CD4-positive, alpha-beta T cell (primary cell): Measurements from ENCODE around the gene LKAAEAR1. TPM values are rescaled to one million over a fixed set of nuclear protein-coding genes. Genes with fewer than 3 reads are reported as not detected.

Source experiments
- ATAC-seq: fragments of 200-7000 bp; cut with Tn5 transposase; one replicate; pipeline ENCODE4 v1.10.0; 2022; ENCODE audit warnings: mild to moderate bottlenecking; ENCODE audit not compliant: poor library complexity
- CTCF ChIA-PET: fragments of 350-600 bp; sonication (Branson Sonifier 250); formaldehyde crosslinking; loops from one replicate; lab custom pipeline; 2021; ENCODE audit warnings: antibody characterized with exemption, inconsistent platforms; lab: Charles Lee
- POLR2A ChIA-PET: fragments of 350-600 bp; sonication (Branson Sonifier 250); formaldehyde crosslinking; loops from one replicate; lab custom pipeline; 2021; ENCODE audit warnings: antibody characterized with exemption, inconsistent platforms; lab: Charles Lee
- DNase-seq, 14 experiments: peaks; one replicate each; pipeline ENCODE4 v3.0.0-alpha.2; 2013 to 2020; ENCODE audit warnings: mixed read lengths in 2 of 14
- H3K27ac ChIP-seq, 2 donors: one replicate each; pipeline versions ENCODE4 v1.5.1 to v1.7.0; 2013; ENCODE audit warnings: low read length in 2 of 2, low read depth in 1 of 2, mild to moderate bottlenecking in 1 of 2
- H3K27me3 ChIP-seq, 2 experiments: 1 replicate in 1 of 2; 2 replicates in 1 of 2; pipeline versions ENCODE4 v1.6.1 to v1.7.0; 2013; ENCODE audit warnings: low read length in 2 of 2, control low read depth in 1 of 2, mild to moderate bottlenecking in 1 of 2, moderate library complexity in 1 of 2; ENCODE audit not compliant: insufficient read depth in 2 of 2, control insufficient read depth in 1 of 2
- H3K36me3 ChIP-seq: one replicate; pipeline ENCODE4 v1.6.1; 2013; ENCODE audit warnings: low read length, control low read depth; ENCODE audit not compliant: insufficient read depth
- H3K4me1 ChIP-seq: one replicate; pipeline ENCODE4 v1.6.1; 2013; ENCODE audit warnings: low read length, control low read depth; ENCODE audit not compliant: insufficient read depth
- H3K4me3 ChIP-seq: one replicate; pipeline ENCODE4 v1.5.1; 2013; ENCODE audit warnings: mild to moderate bottlenecking, low read length, moderate library complexity
- H3K9me3 ChIP-seq, 2 experiments: 1 replicate in 1 of 2; 2 replicates in 1 of 2; pipeline versions ENCODE4 v1.6.1 to v1.7.0; 2013; ENCODE audit warnings: low read length in 2 of 2, mild to moderate bottlenecking in 2 of 2, control low read depth in 1 of 2, moderate library complexity in 1 of 2; ENCODE audit not compliant: control insufficient read depth in 1 of 2, insufficient read depth in 1 of 2
- H3K27ac Mint-ChIP-seq: one replicate; pipeline ENCODE4 v1.8.0; 2020; ENCODE audit warnings: mixed read lengths
- H3K27me3 Mint-ChIP-seq: one replicate; pipeline ENCODE4 v1.8.0; 2021; ENCODE audit warnings: mixed read lengths
- H3K36me3 Mint-ChIP-seq: one replicate; pipeline ENCODE4 v1.8.0; 2021; ENCODE audit warnings: low read depth, mixed read lengths
- H3K4me1 Mint-ChIP-seq: one replicate; pipeline ENCODE4 v1.8.0; 2021; ENCODE audit warnings: low read depth, mixed read lengths
- H3K4me3 Mint-ChIP-seq: one replicate; pipeline ENCODE4 v1.8.0; 2020; ENCODE audit warnings: mild to moderate bottlenecking, mixed read lengths
- H3K9me3 Mint-ChIP-seq: one replicate; pipeline ENCODE4 v1.8.0; 2020; ENCODE audit warnings: mixed read lengths
- CTCF ChIP-seq: fragments of 200-600 bp; IDR thresholded peaks from one replicate; pipeline ENCODE4 v1.8.0; 2022; ENCODE audit warnings: antibody characterized with exemption, mild to moderate bottlenecking
- intact Hi-C, 2 experiments: fragments of 100-400 bp; cut with DNase I in 1 of 2; cut with micrococcal nuclease in 1 of 2; formaldehyde crosslinking; loops; one replicate each; pipeline versions ENCODE4 v1.15.1 to v1.9.0; 2023 to 2025; cut with DNase I, micrococcal nuclease
- total RNA-seq, 174 experiments: library from RNA in 2 of 174; stranded (reverse) in 2 of 174; gene quantifications; one replicate each; pipeline ENCODE4 v1.2.3 and lab custom pipeline; 2021 to 2026

The LKAAEAR1 gene
- total RNA-seq, 2 experiments from 2014 or later = 0.30 to 0.39 TPM

GRCh38 chr20:64044484-64045247 lies 39.5 kb downstream of the LKAAEAR1 start:
- H3K27me3 ChIP-seq = peaks cover 2 to 9% of the 10 kb centered on the region in 2 experiments

GRCh38 chr20:64043768-64044167 lies 40.4 kb downstream of the LKAAEAR1 start:
- H3K27me3 ChIP-seq = peaks cover 2 to 8% of the 10 kb centered on the region in 2 experiments

More at GRCh38 chr20:64044484-64045247, 39.5 kb downstream of the LKAAEAR1 start:
- no peak for TF ChIP-seq CTCF
- H3K9me3 Mint-ChIP-seq = no peaks in the 10 kb centered on the region
- peaks cover 17% of the 10 kb centered on the region for H3K27me3 Mint-ChIP-seq
- H3K36me3 Mint-ChIP-seq = no peaks in the 10 kb centered on the region
- DNase-seq (no peak), ATAC-seq (no peak)
- Histone ChIP-seq H3K9me3 (peaks cover 0 to 1% of the 10 kb centered on the region in 2 experiments), H3K4me3 (no peak overlapping the region), H3K36me3 (no peaks in the 10 kb centered on the region), H3K4me1 (peaks cover 36% of the 10 kb centered on the region), H3K27ac (no peak overlapping the region)
- H3K4me3 Mint-ChIP-seq = peak overlapping the region; percentile 83
- ChIA-PET POLR2A (interaction anchor here (1.0 to 1.9 kb wide), 4 partner anchors 13 to 88 kb away, joined by 3 to 6 read pairs (median 4); partner anchors contain the start of genes PRPF6, TCEA2 and UCKL1), CTCF (no interaction called here)
- peaks cover 42% of the 10 kb centered on the region for H3K4me1 Mint-ChIP-seq
- H3K27ac Mint-ChIP-seq = peak overlapping the region; percentile 79
- intact Hi-C loops = loop anchor here in 1 of 2 experiments (5.0 kb wide), 1 partner anchor 33 kb away; the partner anchor contains the start of gene RGS19

More at GRCh38 chr20:64043768-64044167, 40.4 kb downstream of the LKAAEAR1 start:
- no peak overlapping the region for H3K27ac ChIP-seq
- CTCF ChIA-PET = interaction anchor here (1.3 kb wide), 1 partner anchor 14 kb away, joined by 3 read pairs; no protein-coding TSS in a partner anchor
- no peak for TF ChIP-seq CTCF
- DNase-seq (no peak), ATAC-seq (no peak)
- peaks cover 42% of the 10 kb centered on the region for H3K4me1 ChIP-seq
- no peaks in the 10 kb centered on the region for H3K36me3 Mint-ChIP-seq
- peak overlapping the region; percentile 79 for H3K27ac Mint-ChIP-seq
- no peaks in the 10 kb centered on the region for H3K9me3 Mint-ChIP-seq
- intact Hi-C loops = loop anchor here in 1 of 2 experiments (5.0 kb wide), 1 partner anchor 34 kb away; the partner anchor contains the start of gene RGS19
- POLR2A ChIA-PET = interaction anchor here (1.0 to 1.9 kb wide), 4 partner anchors 13 to 88 kb away, joined by 3 to 6 read pairs (median 4); partner anchors contain the start of genes PRPF6, TCEA2 and UCKL1
- H3K27me3 Mint-ChIP-seq = peaks cover 17% of the 10 kb centered on the region
- no peaks in the 10 kb centered on the region for H3K36me3 ChIP-seq
- no peaks in the 10 kb centered on the region for H3K9me3 ChIP-seq
- peaks cover 46% of the 10 kb centered on the region for H3K4me1 Mint-ChIP-seq
- no peak overlapping the region for H3K4me3 ChIP-seq
- H3K4me3 Mint-ChIP-seq = peak overlapping the region; percentile 83
